NCI-H774 (cell line): ENCODE data around the gene CKS1B.
A peak's percentile ranks its signal among the peaks of the same experiment; 100 is the strongest.

Experiments
- DNase-seq: peaks from one replicate; lab custom pipeline; 2025; lab: John Stamatoyannopoulos, UW

The CKS1B gene

GRCh38 chr1:155002464-155003226, 28.2 kb downstream of the CKS1B start, which contains the start of gene ZBTB7B:
TSS of gene ZBTB7B (plus strand) at chr1:155002802. CDS start at chr1:155014661, 11,859 bp downstream.
- peak; percentile 51 for DNase-seq

- DNase-seq, result no peak
Measured at GRCh38 chr1:155003227-155003765, 28.8 kb downstream of the CKS1B start.

- DNase-seq, result peak; percentile 36
Measured at GRCh38 chr1:155003766-155004351, 29.4 kb downstream of the CKS1B start.

GRCh38 chr1:155004352-155005075, 30.0 kb downstream of the CKS1B start:
- DNase-seq, result no peak

- no peak for DNase-seq
Measured at GRCh38 chr1:155005076-155006011, 30.9 kb downstream of the CKS1B start.

GRCh38 chr1:155006601-155007101, 32.2 kb downstream of the CKS1B start:
- DNase-seq, result no peak

- DNase-seq, result no peak
Measured at GRCh38 chr1:155007251-155007828, 32.9 kb downstream of the CKS1B start.

- DNase-seq, result no peak
Measured at GRCh38 chr1:155008015-155008941, 33.8 kb downstream of the CKS1B start.

GRCh38 chr1:155009221-155009711, 34.8 kb downstream of the CKS1B start:
- DNase-seq, result no peak

- no peak for DNase-seq
Measured at GRCh38 chr1:155009742-155010141, 35.3 kb downstream of the CKS1B start.

GRCh38 chr1:155010211-155010918, 35.9 kb downstream of the CKS1B start:
- DNase-seq, result no peak

- no peak for DNase-seq
Measured at GRCh38 chr1:155011004-155011416, 36.5 kb downstream of the CKS1B start.

- no peak for DNase-seq
Measured at GRCh38 chr1:155011437-155012025, 37.0 kb downstream of the CKS1B start.

GRCh38 chr1:155012026-155012546, 37.6 kb downstream of the CKS1B start:
- peak; percentile 62 for DNase-seq

GRCh38 chr1:155012776-155013602, 38.5 kb downstream of the CKS1B start:
- no peak for DNase-seq

- no peak for DNase-seq
Measured at GRCh38 chr1:155013632-155014031, 39.2 kb downstream of the CKS1B start.
